OCI-M2 (cell line): ENCODE data around the gene KIAA0040.
"Not testable (repeated sequence)": the region's sequence is repeated elsewhere in the genome, so short reads cannot be mapped to it uniquely, and the experiment has no call there.

ENCODE experiments used
- DNase-seq: peaks from one replicate; lab custom pipeline; 2025; ENCODE audit not compliant: unreplicated experiment; lab: John Stamatoyannopoulos, UW

Gene KIAA0040

DNA sequence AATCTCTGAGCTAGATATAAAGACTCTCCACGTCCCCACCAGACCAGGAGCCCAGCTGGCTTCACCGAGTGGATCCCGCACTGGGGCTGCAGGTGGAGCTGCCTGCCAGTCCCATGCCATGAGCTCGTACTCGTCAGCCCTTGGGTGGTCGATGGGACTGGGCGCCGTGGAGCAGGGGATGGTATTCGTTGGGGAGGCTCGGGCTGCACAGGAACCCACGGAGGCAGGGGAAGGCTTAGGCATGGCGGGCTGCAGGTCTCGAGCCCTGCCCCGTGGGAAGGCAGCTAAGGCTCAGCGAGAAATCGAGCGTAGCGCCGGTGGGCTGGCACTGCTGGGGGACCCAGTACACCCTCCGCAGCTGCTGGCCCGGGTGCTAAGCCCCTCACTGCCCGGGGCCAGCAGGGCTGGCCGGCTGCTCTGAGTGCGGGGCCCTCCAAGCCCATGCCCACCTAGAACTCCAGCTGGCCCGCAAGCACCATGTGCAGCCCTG lies 84.2 kb downstream of the KIAA0040 start:
- not testable (repeated sequence) for DNase-seq
